Hematopoietic multipotent progenitor cell (in vitro differentiated cells): ENCODE measurements around the gene CFD. TPM values are rescaled to one million over a fixed set of nuclear protein-coding genes. Genes with fewer than 3 reads are reported as not detected.
A peak's percentile ranks its signal among the peaks of the same experiment; 100 is the strongest.
"Not testable (repeated sequence)": the region's sequence is repeated elsewhere in the genome, so short reads cannot be mapped to it uniquely, and the experiment has no call there.

Experiments used
- DNase-seq, 3 donors: peaks; one replicate each; pipeline ENCODE4 v3.0.0-alpha.2; 2011 to 2015; ENCODE audit warnings: low read depth in 2 of 3, low spot score in 2 of 3
- total RNA-seq: library from RNA; depleted of rRNA; stranded (reverse); fragments of >200 nt; gene quantifications from one replicate; pipeline ENCODE4 v1.2.3, GENCODE V29; 2012

The CFD gene
- total RNA-seq, 1 donor: 9.4 TPM

DNA sequence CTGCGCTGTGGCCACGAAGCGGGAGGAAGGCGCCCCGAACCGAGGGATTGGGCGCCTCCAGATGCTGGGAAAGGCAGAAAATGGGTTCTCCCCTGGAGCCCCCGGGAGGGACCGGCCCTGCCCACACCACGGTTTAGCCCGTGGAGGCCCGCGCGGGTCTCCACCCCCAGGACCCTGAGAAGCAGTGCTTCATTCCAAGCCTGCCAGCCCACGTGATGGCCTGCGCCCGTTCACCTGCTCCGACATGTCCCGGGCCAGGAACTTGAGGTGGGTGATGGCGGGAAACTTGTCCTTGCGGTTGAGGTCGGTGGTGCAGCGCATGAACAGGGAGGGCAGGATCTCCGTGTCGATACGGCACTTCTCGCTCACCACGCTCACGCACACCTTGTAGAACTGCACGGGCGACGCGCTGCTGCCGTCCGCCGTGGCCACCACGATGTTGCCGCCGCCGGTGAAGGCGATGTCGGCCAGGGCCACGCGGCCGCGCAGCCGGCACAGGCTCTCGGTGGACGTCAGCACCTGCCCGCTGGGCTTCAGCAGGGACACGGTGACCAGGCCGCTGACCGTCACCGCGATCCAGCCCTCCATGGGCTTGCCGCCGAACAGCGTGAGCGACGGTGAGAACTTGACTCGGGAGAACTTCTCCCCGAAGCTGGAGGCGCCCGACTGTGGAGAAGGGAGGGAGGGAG lies 26.2 kb downstream of the CFD start:
- DNase-seq: no peak

DNA sequence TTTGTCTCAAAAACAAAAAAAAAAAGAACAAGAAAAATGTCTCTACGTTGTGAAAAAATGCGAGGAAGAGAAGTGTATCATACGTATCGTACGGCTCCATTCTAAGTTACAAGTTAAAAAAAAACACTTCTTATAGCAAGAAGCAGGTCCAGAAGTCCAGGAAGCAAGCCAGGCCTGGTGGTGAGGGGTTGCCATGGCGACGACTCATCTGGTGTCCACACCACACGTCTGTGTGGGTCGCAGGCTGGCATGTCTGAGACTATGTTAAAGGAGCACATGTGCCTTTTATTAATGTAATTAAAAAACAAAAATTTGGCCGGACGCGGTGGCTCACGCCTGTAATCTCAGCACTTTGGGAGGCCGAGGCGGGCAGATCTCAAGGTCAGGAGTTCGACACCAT lies 27.6 kb downstream of the CFD start:
- DNase-seq: no peak

DNA sequence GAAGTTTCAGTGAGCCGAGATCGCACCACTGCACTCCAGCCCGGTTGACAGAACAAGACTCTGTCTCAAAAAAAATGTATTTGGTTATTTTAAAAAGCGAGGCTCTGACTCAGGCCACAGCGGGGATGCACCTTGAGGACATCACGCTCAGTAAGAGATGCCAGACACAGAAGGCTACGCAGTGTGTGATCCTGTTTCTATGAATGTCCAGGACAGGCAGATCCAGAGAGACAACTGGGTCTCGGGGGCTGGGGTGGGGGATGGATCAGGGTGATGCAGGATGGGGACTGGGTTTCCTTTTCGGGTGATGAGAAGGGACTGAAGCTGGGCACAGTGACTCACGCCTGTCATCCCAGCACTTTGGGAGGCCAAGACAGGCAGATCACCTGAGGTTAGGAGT lies 28.1 kb downstream of the CFD start:
- no peak for DNase-seq

DNA sequence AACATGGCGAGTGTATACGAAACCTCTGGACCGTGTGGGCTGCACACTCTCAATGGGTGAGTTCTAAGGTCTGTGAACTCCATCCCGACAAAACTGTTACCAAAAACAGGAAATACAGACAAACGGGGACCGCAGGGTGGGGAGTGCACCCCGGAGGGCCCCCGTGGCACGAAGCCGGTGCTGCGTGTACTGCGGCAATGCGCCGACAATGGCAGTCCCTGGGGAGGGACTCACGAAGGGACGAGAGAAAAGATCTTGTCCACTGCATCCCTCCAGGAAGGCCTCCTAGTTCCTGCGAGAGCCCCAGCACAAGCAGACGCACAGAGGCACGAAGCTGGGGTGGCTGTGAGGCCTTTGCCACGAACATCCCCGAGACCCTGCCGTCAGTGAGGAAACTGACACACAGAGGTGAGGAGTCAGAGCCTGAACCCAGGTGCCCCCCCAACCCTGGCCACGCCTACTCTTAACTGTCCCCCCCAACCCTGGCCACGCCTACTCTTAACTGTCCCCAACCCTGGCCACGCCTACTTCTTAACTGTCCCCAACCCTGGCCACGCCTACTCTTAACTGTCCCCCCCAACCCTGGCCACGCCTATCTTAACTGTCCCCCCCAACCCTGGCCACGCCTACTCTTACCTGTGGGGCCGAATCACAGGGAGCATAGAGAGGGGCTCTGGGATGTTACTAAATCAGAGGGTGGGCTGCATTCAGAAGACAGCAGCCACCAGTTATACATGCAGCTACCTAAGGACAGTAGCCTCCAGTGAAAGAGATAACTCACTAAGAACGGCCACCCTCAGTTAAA lies 29.3 kb downstream of the CFD start:
- DNase-seq: no peak

DNA sequence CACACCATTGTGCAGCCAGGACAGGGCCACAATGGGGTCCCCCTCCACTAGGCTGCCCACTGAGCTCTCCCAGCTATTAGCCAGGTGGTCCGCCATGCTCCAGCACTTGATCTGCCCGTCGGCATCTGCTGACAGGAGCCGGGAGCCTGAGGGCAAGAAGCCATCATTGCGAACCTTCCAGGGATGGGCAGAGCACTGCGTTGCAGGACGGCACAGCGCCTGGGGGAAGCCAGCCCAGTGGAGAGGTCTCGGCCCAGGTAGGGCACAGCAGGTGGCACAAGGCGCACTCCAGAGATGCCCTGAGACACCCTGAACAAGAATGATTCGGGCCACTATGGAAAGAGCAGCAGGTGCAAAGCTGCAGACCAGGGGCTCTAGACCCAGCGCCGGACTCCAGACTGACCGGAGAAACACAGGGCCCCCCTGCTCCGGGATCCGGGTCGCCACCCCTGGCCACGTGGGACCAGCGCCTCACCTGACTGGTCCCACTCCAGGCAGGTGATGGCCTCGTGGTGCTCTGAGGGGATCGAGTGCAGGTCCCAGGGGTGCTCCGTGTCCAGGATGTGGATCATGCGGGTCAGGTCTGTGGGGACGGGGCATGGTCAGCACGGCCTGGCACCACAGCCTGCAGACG lies 30.3 kb downstream of the CFD start:
- no peak for DNase-seq

DNA sequence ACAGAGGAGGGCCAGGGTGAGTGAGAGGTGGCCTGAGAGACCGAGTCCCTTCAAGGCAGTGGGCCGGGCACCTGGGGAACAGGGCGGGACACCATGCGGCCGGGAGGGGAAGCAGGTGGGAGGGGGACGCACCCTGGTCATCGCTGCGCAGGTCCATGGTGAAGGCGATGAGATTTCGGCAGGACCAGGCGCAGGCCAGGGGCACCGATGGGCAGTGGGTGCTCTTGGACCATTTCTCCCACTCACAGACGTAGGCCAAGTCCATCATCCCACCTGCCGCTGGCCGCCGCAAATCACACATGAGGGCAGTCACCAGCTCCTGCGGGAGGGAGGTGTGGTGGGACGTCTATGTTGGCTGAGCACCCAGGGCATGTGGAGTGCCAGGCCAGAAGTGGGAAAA lies 31.4 kb downstream of the CFD start:
- DNase-seq: no peak

DNA sequence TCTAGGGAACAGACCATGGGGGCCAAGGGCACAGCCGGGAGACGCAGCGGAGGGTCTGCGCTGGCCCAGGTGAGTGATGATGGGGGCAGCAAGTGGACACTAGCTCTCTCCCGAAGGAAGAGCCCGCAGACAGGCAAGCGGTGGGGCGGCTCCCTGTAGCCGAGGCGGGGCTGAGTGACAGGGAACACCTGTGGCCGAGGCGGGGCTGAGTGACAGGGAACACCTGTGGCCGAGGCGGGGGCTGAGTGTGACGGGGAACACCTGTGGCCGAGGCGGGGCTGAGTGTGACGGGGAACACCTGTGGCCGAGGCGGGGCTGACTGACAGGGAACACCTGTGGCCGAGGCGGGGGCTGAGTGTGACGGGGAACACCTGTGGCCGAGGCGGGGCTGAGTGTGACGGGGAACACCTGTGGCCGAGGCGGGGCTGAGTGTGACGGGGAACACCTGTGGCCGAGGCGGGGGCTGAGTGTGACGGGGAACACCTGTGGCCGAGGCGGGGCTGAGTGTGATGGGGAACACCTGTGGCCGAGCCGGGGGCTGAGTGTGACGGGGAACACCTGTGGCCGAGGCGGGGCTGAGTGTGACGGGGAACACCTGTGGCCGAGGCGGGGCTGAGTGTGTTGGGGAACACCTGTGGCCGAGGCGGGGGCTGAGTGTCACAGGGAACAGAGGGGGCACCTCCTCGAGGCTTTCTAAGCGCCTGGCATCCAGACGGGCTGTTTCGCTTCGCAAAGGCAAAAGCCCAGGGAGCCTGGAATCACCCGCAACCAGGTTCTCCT lies 32.1 kb downstream of the CFD start:
- not testable (repeated sequence) for DNase-seq

DNA sequence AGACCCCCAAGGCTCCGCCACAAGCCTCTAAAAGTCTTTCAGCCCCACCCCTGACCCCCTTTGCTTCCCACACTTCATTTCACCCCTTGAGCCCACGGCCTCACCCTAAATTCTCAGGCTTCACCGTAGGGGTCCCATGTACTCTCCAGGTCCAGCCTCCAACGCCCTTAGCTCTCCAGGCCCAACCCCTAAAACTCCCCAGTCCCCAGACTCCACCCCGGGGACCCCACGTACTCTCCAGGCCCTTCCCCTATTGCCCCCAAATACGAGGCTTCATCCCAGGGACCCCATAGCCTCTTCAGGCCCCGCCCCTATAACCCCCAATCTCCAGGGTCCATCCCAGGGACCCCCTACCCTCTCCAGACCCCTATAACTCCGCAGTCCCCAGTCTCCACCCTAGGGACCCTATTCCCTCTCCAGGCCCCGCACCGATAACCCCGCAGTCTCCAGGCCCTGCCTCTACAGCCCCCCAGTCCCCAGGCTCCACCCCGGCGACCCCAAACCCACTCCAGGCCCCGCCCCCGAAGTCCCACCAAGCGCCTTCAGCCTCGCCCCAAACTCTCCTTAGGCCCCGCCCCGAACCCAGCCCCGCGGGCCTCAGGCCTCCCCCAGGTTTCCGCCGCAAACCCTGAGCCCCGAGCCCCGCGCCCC lies 32.9 kb downstream of the CFD start:
- DNase-seq: no peak

DNA sequence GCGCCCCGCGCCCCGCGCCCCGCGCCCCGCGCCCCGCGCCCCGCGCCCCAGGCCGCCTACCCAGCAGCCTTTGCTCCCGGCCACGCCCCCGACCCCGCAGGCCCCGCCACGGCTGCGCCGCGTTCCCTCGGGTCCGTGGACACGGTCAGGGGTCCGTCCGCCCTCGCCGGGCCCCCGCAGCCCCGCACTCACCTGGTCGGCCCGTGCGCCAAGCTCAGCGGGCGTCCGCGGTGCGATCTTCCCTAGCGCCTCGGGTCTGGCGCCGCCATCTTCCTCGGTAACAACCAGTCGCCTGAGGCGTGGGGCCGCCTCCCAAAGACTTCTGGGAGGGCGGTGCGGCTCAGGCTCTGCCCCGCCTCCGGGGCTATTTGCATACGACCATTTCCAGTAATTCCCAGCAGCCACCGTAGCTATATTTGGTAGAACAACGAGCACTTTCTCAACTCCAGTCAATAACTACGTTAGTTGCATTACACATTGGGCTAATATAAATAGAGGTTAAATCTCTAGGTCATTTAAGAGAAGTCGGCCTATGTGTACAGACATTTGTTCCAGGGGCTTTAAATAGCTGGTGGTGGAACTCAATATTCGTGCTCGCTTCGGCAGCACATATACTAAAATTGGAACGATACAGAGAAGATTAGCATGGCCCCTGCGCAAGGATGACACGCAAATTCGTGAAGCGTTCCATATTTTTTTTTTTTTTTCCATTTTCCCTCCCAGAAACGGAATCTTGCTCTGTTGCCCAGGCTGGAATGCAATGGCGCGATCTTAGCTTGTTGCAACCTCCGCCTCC lies 33.6 kb downstream of the CFD start, which contains the start of the genes MED16 and RNU6-9:
Gene MED16, minus strand, starts transcription at position 294 of the 796 bp plus-strand sequence. CDS start 2,056 bp downstream, outside the sequence.
Gene RNU6-9, plus strand, starts transcription at position 591 of the 796 bp plus-strand sequence.
- DNase-seq: peak; percentile 86 to 95 (median 93)

DNA sequence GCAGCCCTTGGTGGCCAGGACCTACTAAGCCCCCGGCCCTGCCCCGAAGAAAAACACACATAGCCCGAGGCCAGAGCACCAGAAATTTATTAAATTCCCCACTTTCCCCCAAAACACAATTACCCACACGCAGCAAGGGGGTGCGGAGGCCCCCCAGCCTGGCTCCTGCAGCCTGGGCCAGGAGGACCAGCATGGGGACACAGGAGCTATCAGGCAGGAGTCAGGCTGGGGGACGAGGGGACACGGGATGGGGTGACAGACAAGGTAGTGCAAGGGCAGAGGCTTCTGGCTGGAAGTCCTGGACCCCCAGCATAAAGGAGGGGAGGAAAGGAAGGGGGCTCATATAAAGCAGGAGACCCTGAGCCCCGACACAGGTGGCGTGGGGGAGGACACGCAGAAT lies 37.0 kb downstream of the CFD start:
- no peak for DNase-seq

DNA sequence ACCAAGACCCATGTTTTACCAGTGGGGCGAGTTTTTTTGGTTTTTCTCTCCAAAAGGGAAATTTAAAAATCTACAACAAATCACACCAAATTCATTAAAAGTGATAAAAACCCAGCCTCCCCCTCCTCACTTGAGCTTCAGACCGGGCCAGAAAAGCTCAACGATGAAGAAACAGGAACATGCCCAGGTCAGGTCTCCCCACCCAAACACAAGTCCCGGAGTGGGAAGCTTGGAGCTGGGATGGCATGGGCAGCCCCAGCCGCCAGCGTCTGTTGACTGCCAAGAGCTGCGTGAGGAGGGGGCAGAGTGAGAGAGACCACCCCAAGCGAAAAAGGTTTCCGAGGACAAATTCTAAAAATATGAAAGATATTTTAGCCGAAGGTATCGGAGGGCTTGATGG lies 37.5 kb downstream of the CFD start:
- DNase-seq: no peak

DNA sequence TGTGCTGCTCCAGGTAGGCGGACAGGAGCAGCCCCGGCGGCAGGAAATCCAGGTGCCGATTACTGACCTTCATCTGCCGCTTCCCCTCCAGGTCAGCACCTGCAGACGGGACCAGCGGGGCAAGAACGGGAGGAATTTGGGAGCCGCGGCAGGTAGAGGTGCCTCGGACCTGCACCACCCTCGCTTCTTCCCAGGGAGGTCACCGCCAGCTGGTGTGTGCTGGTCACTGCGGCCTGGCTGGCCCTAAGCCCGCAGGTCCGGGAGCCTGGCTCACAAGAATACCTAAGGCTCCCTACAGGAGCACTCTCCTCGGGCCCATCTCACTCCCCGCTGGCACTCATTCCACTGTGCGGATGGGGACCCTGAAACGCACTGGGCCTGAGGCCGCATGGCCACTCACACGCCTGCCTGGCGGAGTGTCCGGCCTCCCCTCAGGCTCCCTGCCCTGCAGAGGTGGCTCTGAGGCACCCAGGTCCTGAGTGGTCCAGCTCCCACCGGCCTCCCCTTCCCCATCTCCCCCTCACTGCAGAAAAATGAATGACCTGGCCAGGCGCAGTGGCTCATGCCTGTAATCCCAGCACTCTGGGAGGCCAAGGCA lies 38.1 kb downstream of the CFD start:
- no peak for DNase-seq

DNA sequence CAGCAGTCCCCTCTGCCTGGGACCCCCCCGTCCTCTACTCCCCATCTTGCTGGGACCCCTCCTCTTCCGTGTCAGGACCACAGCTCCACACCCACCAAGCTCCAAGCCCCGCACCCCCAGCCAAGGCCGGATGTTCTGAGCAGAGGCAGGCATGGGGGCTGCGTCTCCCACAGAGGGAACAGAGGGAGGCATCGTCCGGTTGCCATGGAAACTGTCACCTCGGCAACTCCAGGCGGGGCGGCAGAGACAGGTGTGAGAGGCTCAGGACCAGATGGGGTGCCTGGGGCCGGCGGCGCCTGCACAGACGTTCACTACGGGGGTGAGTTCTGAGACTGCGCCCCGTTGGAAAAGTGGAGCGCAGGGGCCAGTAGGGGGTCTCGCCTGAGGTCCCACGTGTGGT lies 39.2 kb downstream of the CFD start:
- DNase-seq: no peak

DNA sequence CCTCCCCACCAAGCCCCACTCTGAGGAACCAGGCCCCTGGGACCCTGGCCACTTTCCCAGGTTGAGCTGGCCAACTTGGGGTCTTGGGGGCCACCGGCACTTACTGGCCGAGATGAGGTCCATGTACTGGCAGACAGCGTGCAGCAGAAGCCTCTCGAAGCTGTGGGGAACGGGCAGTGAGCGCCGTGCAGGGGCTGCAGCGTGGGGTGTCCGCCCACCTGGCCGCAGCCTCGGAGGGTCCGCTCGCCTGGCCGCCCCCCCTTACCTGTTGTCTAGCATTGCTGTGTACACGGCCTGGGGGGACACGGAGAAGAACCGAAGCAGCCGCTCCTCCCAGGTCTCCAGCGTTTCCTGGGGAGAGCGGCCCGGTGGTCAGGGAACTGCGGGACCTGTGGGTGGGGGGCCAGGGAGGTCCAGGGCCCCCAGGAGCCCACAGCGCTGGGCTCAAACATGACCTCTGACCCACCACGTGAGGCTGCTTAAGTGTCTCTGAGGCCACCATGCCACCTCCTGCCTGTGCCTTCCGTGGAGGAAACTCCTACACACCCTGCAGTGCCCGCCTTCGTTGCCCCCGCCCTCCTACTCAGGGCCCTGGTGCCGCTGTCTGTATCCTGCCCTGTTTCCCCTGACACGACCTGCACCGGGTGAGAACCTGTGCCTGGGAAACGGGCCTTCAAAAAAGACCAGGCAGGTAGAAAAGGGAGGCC lies 40.0 kb downstream of the CFD start:
- no peak for DNase-seq

DNA sequence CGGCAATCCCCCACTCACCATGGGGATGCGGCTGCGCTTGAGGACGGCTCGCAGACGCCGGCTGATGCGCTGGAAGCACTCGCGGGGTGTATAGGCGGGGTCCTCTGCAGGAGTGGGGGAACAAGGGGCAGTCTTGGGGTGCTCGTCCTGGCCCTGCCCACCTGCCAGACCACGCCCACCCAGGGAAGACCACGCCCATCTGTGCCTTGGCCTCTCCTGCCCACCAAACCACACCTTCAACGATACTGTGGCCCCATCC lies 40.5 kb downstream of the CFD start:
- no peak for DNase-seq

DNA sequence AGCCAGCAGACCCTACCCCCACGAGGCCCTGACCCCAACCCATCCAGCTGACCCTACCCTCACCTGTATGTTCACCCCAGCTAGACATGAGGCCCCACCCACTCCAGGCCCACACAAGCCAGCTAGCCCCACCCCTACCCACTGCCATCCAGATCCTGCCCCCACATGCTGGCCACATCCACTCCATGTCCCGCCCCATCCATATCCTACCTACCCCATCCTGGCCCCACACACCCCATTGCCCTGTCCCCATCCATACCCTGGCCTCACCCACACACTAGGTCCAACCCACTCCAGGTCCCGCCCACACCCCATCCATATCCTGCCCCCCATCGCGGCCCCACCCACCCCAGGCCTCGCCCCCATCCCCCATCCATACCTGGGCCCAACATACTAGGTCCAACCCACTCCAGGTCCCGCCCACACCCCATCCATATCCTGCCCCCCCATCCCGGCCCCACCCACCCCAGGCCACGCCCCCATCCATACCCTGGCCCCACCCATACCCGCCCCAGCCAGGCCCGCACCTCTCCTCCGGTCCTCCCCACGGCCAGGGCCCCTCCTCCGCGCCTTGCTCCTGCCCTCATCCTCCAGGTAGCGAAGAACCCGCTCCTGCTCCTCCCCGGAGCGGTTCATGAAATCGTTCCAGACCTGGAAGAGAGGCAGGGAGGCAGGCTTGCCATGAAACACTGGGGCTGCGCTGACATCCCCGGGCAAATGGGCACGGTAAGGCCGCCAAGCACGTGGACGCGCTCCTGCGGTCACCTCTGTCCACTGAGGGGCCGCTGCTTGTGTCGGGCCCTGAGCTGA lies 41.0 kb downstream of the CFD start:
- no peak for DNase-seq

DNA sequence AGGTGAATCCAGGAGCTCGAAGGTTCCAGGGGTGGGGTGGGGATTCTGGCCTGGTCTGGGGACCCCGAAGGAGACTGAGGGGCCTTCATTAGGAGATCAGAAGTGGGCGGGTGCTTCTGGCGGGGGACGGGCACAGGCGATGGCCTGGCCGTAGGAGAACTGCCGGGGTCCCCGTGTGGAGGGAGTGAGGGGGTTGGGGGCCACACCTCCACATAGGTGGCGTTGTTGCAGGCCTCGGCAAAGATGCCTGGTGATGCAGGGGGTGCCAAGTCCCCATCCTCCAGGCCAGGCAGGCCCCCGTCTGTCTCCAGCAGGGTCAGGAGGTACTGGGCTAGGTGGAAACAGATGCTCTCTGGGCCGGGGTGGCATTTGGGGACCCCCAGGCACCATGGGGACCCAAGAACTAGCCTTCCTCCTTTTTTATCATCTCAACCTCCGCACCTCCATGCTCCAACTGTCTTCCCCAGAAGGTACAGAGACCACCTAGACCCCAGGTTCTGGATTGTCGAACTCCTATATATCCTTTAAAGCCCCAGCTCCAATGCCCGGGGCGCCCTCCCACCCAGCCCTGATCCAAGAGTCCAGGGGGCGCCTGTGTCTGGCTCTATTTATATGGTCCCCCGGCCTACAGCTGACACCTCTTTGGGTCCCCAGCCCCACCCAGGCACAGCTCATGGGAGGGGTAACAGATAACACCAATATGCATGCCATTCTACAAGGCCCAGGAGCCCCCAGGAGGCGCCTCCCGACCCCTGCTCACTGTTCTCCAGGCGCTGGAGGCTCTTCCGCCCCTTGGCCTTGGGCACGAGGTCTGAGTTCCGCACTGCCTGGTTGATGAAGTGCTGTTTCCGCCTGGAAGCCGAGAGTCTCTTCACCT lies 42.0 kb downstream of the CFD start:
- DNase-seq: no peak
